BLaER1 (cell line): ENCODE data around the gene DYNLL2.
"Not testable (repeated sequence)": the region's sequence is repeated elsewhere in the genome, so short reads cannot be mapped to it uniquely, and the experiment has no call there.

Source experiments
- H3K27ac ChIP-seq: shearing (Covaris generic); formaldehyde crosslinking; 2 replicates; pipeline ENCODE4 v1.8.1; 2022
- H3K27me3 ChIP-seq: shearing (Covaris generic); formaldehyde crosslinking; 2 replicates; pipeline ENCODE4 v1.8.1; 2022
- H3K36me3 ChIP-seq: shearing (Covaris generic); formaldehyde crosslinking; 2 replicates; pipeline ENCODE4 v1.8.1; 2022
- H3K4me1 ChIP-seq: shearing (Covaris generic); formaldehyde crosslinking; 2 replicates; pipeline ENCODE4 v1.8.1; 2022
- H3K4me2 ChIP-seq: shearing (Covaris generic); formaldehyde crosslinking; 2 replicates; pipeline ENCODE4 v1.8.1; 2022
- H3K4me3 ChIP-seq: shearing (Covaris generic); formaldehyde crosslinking; 2 replicates; pipeline ENCODE4 v1.8.1; 2022
- H3K9ac ChIP-seq: shearing (Covaris generic); formaldehyde crosslinking; 2 replicates; pipeline ENCODE4 v1.8.1; 2022
- H3K9me3 ChIP-seq: shearing (Covaris generic); formaldehyde crosslinking; 2 replicates; pipeline ENCODE4 v1.8.1; 2022
- H4K20me1 ChIP-seq: shearing (Covaris generic); formaldehyde crosslinking; 2 replicates; pipeline ENCODE4 v1.8.1; 2022
- Cebpa-rat ChIP-seq: shearing (Covaris generic); IDR thresholded peaks from 2 replicates; pipeline ENCODE4 v1.8.1; 2022

DYNLL2 gene

DNA sequence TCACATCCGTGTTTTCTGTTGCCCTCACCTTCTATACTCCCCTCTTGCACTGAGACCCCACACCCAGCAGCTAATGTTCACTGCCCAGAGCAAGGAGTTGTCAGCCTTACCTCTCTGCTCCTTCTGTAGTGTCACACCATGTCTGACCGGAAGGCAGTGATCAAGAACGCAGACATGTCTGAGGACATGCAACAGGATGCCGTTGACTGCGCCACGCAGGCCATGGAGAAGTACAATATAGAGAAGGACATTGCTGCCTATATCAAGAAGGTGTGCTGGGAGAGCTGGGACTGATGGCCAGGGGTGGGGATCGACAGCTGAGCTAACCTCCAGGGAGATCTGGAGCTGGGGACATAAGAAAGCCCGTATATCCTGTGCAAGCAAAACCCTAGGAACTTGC, 3.7 kb downstream of the DYNLL2 start:
- Histone ChIP-seq H3K4me3 (no peak overlapping the region), H4K20me1 (peaks cover 86% of the 10 kb centered on the region), H3K27me3 (no peaks in the 10 kb centered on the region), H3K4me1 (peaks cover 53% of the 10 kb centered on the region), H3K4me2 (peak overlapping the region; percentile 92), H3K9me3 (no peaks in the 10 kb centered on the region), H3K36me3 (peaks cover 71% of the 10 kb centered on the region), H3K27ac (no peak overlapping the region), H3K9ac (no peak overlapping the region)
- no peak for TF ChIP-seq Cebpa-rat

GRCh38 chr17:58088624-58089023, 5.4 kb downstream of the DYNLL2 start:
- Histone ChIP-seq H3K27me3 (no peaks in the 10 kb centered on the region), H3K4me3 (no peak overlapping the region), H3K27ac (no peak overlapping the region), H3K9me3 (no peaks in the 10 kb centered on the region), H4K20me1 (peaks cover 100% of the 10 kb centered on the region), H3K36me3 (peaks cover 88% of the 10 kb centered on the region), H3K4me1 (peaks cover 43% of the 10 kb centered on the region), H3K9ac (no peak overlapping the region), H3K4me2 (no peak overlapping the region)
- TF ChIP-seq Cebpa-rat, result no peak

GRCh38 chr17:58089111-58089510, 5.9 kb downstream of the DYNLL2 start:
- Histone ChIP-seq H3K27me3 (no peaks in the 10 kb centered on the region), H3K4me3 (no peak overlapping the region), H3K9ac (no peak overlapping the region), H3K36me3 (peaks cover 93% of the 10 kb centered on the region), H3K4me1 (peaks cover 43% of the 10 kb centered on the region), H4K20me1 (peaks cover 100% of the 10 kb centered on the region), H3K27ac (no peak overlapping the region), H3K9me3 (no peaks in the 10 kb centered on the region), H3K4me2 (no peak overlapping the region)
- no peak for TF ChIP-seq Cebpa-rat

GRCh38 chr17:58091024-58091567, 7.9 kb downstream of the DYNLL2 start:
- H3K4me3 ChIP-seq, result no peak overlapping the region
- no peaks in the 10 kb centered on the region for H3K9me3 ChIP-seq
- H4K20me1 ChIP-seq, result peaks cover 95% of the 10 kb centered on the region
- H3K4me2 ChIP-seq, result no peak overlapping the region
- peaks cover 26% of the 10 kb centered on the region for H3K4me1 ChIP-seq
- peaks cover 96% of the 10 kb centered on the region for H3K36me3 ChIP-seq
- no peak overlapping the region for H3K27ac ChIP-seq
- no peak overlapping the region for H3K9ac ChIP-seq
- no peak for TF ChIP-seq Cebpa-rat
- H3K27me3 ChIP-seq, result no peaks in the 10 kb centered on the region

DNA sequence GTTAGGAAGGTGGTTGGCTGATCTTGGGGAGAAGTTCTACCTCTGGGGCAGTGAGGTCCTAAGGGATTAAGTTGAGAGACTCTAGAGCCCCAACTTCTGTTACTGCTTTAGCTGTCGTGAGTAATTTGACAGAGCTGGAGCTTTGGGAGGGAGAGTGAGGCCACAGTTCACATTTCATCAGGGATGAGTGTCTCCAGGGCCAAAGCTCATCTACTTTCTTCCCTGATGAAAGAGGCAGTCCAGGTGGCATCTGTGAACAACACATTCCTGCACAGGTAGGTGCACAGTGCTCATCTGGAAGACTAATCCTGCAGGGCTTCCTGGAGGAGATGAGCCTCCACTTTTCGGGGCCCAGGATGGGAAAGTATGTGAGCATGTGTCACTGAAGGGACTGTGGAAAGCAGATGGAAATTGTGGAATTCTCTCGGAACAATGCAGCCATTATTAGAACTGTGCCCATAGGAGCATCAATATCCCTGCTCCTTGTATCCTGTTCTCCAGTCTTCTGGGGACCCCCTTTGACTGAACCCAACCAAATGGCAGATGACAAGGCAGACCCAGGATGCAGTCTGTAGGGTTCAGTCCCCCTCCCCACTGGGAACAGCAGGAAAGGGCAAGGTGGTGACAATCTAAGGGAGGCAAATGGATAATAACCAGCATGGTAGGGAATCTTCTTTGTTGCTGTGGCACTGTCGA, 9.0 kb downstream of the DYNLL2 start:
- H3K9me3 ChIP-seq, result no peaks in the 10 kb centered on the region
- H3K4me1 ChIP-seq, result peaks cover 15% of the 10 kb centered on the region
- H3K9ac ChIP-seq, result no peak overlapping the region
- H3K27me3 ChIP-seq, result no peaks in the 10 kb centered on the region
- H3K27ac ChIP-seq, result no peak overlapping the region
- H3K36me3 ChIP-seq, result peaks cover 84% of the 10 kb centered on the region
- no peak overlapping the region for H3K4me2 ChIP-seq
- H4K20me1 ChIP-seq, result peaks cover 83% of the 10 kb centered on the region
- no peak for TF ChIP-seq Cebpa-rat
- H3K4me3 ChIP-seq, result no peak overlapping the region

DNA sequence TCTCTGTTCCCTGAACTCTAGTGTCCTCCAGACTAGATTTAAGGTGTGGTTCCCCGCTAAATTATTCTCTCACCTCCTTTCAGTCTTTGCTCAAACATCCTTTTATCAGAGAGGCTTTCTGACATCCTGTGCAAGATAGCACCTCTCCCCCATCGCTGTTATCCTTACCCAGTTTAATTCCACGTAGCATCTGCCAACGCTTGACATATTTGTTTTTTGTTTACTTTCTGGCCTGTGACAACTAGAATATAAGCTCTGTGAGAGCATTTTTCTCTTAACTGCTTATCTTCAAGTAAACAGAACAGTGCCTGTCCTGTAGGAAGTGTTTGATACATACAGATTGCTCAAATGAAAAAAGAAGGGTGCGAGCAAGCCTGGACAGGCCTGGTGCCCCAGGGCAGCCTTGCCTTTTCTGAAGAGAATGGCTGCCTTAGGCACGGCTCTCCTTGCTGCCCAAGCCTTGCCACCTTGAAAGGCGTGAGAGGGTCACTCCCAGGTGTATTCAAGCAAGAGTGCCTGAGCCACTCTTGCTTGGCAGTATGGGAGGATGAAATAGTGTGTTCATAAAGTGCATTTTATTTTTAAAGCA, 9.7 kb downstream of the DYNLL2 start:
- Histone ChIP-seq H3K4me2 (no peak overlapping the region), H3K9ac (no peak overlapping the region), H4K20me1 (peaks cover 77% of the 10 kb centered on the region), H3K27ac (no peak overlapping the region), H3K4me1 (peaks cover 8% of the 10 kb centered on the region), H3K9me3 (no peaks in the 10 kb centered on the region), H3K27me3 (no peaks in the 10 kb centered on the region), H3K4me3 (no peak overlapping the region), H3K36me3 (peaks cover 78% of the 10 kb centered on the region)
- no peak for TF ChIP-seq Cebpa-rat

- no peaks in the 10 kb centered on the region for H3K9me3 ChIP-seq
- H3K27ac ChIP-seq, result no peak overlapping the region
- no peaks in the 10 kb centered on the region for H3K27me3 ChIP-seq
- no peak overlapping the region for H3K4me3 ChIP-seq
- H4K20me1 ChIP-seq, result peaks cover 64% of the 10 kb centered on the region
- no peak overlapping the region for H3K4me2 ChIP-seq
- no peaks in the 10 kb centered on the region for H3K4me1 ChIP-seq
- peaks cover 66% of the 10 kb centered on the region for H3K36me3 ChIP-seq
- no peak for TF ChIP-seq Cebpa-rat
- H3K9ac ChIP-seq, result no peak overlapping the region
These were observed 10.9 kb downstream of the DYNLL2 start for GRCh38 chr17:58094118-58094517.

GRCh38 chr17:58096892-58097291, 13.7 kb downstream of the DYNLL2 start:
- TF ChIP-seq Cebpa-rat, result no peak
- Histone ChIP-seq H3K4me2 (no peak overlapping the region), H3K4me1 (no peaks in the 10 kb centered on the region), H3K9ac (no peak overlapping the region), H3K27ac (no peak overlapping the region), H3K9me3 (no peaks in the 10 kb centered on the region), H3K36me3 (peaks cover 38% of the 10 kb centered on the region), H4K20me1 (peaks cover 37% of the 10 kb centered on the region), H3K4me3 (no peak overlapping the region), H3K27me3 (no peaks in the 10 kb centered on the region)

DNA sequence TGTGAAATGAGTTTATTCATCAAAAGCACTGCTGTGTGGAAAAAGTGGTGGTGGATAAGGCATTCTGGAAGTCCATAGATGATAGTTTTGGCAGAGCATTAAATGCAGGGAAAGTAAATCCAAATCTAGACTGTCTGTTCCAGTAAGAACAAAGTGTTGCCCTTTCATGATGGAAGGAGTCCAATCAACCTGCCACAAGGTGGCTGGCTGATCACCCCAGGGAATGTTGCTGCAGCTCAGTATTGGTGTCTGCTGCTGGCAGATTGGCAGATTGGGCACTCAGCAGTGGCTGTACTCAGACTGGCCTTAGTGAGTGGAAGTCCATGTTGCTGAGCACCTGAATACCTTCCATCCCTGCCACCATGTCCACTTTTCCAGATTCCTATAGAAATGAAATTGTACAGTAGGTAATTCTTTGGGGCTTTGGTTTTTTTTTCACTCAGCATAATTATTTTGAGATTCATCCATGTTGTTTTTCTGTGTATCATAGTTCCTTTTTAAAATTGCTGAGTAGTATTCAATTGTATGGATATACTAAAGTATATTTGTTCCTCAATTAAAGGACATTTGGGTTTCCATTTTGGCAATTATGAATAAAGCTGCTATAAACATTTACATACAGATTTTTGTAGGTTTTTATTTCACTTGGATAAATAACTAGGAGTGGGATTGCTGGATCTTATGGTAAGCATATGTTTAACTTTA, 14.3 kb downstream of the DYNLL2 start:
- H3K4me1 ChIP-seq, result no peaks in the 10 kb centered on the region
- H3K4me3 ChIP-seq, result no peak overlapping the region
- no peaks in the 10 kb centered on the region for H3K9me3 ChIP-seq
- no peak overlapping the region for H3K4me2 ChIP-seq
- no peak overlapping the region for H3K27ac ChIP-seq
- no peaks in the 10 kb centered on the region for H3K27me3 ChIP-seq
- H3K36me3 ChIP-seq, result peaks cover 32% of the 10 kb centered on the region
- peaks cover 30% of the 10 kb centered on the region for H4K20me1 ChIP-seq
- no peak overlapping the region for H3K9ac ChIP-seq
- no peak for TF ChIP-seq Cebpa-rat

- Histone ChIP-seq H3K27ac (no peak overlapping the region), H4K20me1 (peaks cover under 1% of the 10 kb centered on the region; the same call in 1 of the 2 replicates), H3K4me2 (no peak overlapping the region), H3K9ac (no peak overlapping the region), H3K4me3 (no peak overlapping the region), H3K4me1 (no peaks in the 10 kb centered on the region), H3K9me3 (no peaks in the 10 kb centered on the region), H3K36me3 (peaks cover 4% of the 10 kb centered on the region; the same call in 1 of the 2 replicates), H3K27me3 (no peaks in the 10 kb centered on the region)
- no peak for TF ChIP-seq Cebpa-rat
These were observed 17.3 kb downstream of the DYNLL2 start for GRCh38 chr17:58100506-58100905.

DNA sequence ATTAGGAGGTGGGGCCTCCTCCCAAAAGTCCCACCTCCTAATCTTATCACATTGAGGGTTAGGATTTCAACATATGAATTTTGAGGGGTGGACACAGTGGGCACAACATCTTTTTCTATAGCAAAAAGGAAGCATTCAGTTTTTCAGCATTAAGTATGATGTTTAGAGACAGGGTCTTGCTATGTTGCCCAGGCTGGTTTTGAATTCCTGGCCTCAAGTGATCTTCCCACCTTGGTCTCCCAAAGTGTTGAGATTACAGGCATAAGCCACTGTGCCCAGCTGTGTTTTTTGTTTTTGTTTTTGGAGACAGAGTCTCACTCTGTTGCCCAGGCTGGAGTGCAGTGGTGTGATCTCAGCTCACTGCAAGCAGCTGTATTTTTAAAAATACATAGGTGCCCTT, 18.7 kb downstream of the DYNLL2 start:
- H3K9ac ChIP-seq, H3K4me2 ChIP-seq, H3K36me3 ChIP-seq, H3K9me3 ChIP-seq, H3K4me1 ChIP-seq, H3K27ac ChIP-seq, H3K4me3 ChIP-seq, H4K20me1 ChIP-seq, H3K27me3 ChIP-seq: not testable (repeated sequence)
